HEK293 (cell line): Measurements from ENCODE around the gene ROBO4.
A peak's percentile ranks its signal among the peaks of the same experiment; 100 is the strongest.

ENCODE experiments used
- CTCF ChIA-PET: fragments of 350-600 bp; formaldehyde crosslinking; extraction: SDS; loops from one replicate; lab custom pipeline; 2021; ENCODE audit warnings: antibody characterized with exemption; lab: Yijun Ruan, JAX
- POLR2A ChIA-PET: fragments of 300-600 bp; formaldehyde crosslinking; extraction: SDS; loops from one replicate; lab custom pipeline; 2020; ENCODE audit warnings: antibody characterized with exemption, inconsistent platforms; lab: Yijun Ruan, JAX
- H3K27ac ChIP-seq: fragments of 200-500 bp; sonication (Bioruptor generic); 2 replicates; pipeline ENCODE4 v1.5.1; 2014; ENCODE audit warnings: low read depth, low read length, control low read depth, inconsistent platforms; ENCODE audit errors: extremely low read depth
- H3K36me3 ChIP-seq, 2 experiments: fragments of 200-500 bp in 1 of 2; sonication (Bioruptor generic) in 1 of 2; 1 replicate in 1 of 2; 2 replicates in 1 of 2; pipeline ENCODE4 v1.5.1; 2014 to 2017; ENCODE audit warnings: inconsistent platforms in 2 of 2, low read length in 2 of 2; ENCODE audit not compliant: control insufficient read depth in 2 of 2, insufficient read depth in 1 of 2
- H3K4me1 ChIP-seq: fragments of 200-500 bp; sonication (Bioruptor generic); 2 replicates; pipeline ENCODE4 v1.5.1; 2014; ENCODE audit warnings: mild to moderate bottlenecking, low read length, inconsistent platforms; ENCODE audit not compliant: control insufficient read depth, insufficient read depth
- H3K4me3 ChIP-seq: 2 replicates; pipeline ENCODE4 v1.5.1; 2011; ENCODE audit warnings: low read depth, mild to moderate bottlenecking, control low read depth, low read length, moderate library complexity
- H3K9me3 ChIP-seq: fragments of 200-500 bp; sonication (Bioruptor generic); 2 replicates; pipeline ENCODE4 v1.5.1; 2014; ENCODE audit warnings: low read depth, low read length, inconsistent platforms; ENCODE audit not compliant: control insufficient read depth, insufficient read depth
- GFI1B ChIP-seq: fragments of 450-650 bp; formaldehyde crosslinking; IDR thresholded peaks from 2 replicates; pipeline ENCODE4 v1.5.1; 2016; ENCODE audit warnings: missing biosample characterization, missing genetic modification characterization
- REPIN1 ChIP-seq: fragments of 450-650 bp; formaldehyde crosslinking; IDR thresholded peaks from 2 replicates; pipeline ENCODE4 v1.5.1; 2017; ENCODE audit warnings: missing biosample characterization, missing genetic modification characterization, low read depth
- SCRT2 ChIP-seq: fragments of 450-650 bp; formaldehyde crosslinking; IDR thresholded peaks from 2 replicates; pipeline ENCODE4 v1.5.1; 2016; ENCODE audit warnings: missing biosample characterization, missing genetic modification characterization
- SP7 ChIP-seq: fragments of 450-650 bp; formaldehyde crosslinking; IDR thresholded peaks from 2 replicates; pipeline ENCODE4 v1.5.1; 2016; ENCODE audit warnings: missing biosample characterization, missing genetic modification characterization
- YY2 ChIP-seq: fragments of 450-650 bp; formaldehyde crosslinking; IDR thresholded peaks from 2 replicates; pipeline ENCODE4 v1.5.1; 2016; ENCODE audit warnings: missing biosample characterization, missing genetic modification characterization
- ZBTB20 ChIP-seq: fragments of 450-650 bp; formaldehyde crosslinking; IDR thresholded peaks from 2 replicates; pipeline ENCODE4 v1.5.1; 2016; ENCODE audit warnings: missing biosample characterization, missing genetic modification characterization
- ZFP37 ChIP-seq: fragments of 450-650 bp; formaldehyde crosslinking; IDR thresholded peaks from 2 replicates; pipeline ENCODE4 v1.5.1; 2016; ENCODE audit warnings: missing biosample characterization, missing genetic modification characterization
- ZNF174 ChIP-seq: fragments of 450-650 bp; formaldehyde crosslinking; IDR thresholded peaks from 2 replicates; pipeline ENCODE4 v1.5.0; 2017; ENCODE audit warnings: missing biosample characterization, mild to moderate bottlenecking, missing genetic modification characterization
- ZNF18 ChIP-seq: fragments of 450-650 bp; formaldehyde crosslinking; IDR thresholded peaks from 2 replicates; pipeline ENCODE4 v1.5.1; 2016; ENCODE audit warnings: missing biosample characterization, missing genetic modification characterization
- ZNF223 ChIP-seq: fragments of 450-650 bp; formaldehyde crosslinking; IDR thresholded peaks from 2 replicates; pipeline ENCODE4 v1.5.1; 2016; ENCODE audit warnings: missing biosample characterization, missing genetic modification characterization
- ZNF248 ChIP-seq: fragments of 450-650 bp; formaldehyde crosslinking; IDR thresholded peaks from 2 replicates; pipeline ENCODE4 v1.5.1; 2017; ENCODE audit warnings: missing biosample characterization, missing genetic modification characterization
- ZNF266 ChIP-seq: fragments of 450-650 bp; formaldehyde crosslinking; IDR thresholded peaks from 2 replicates; pipeline ENCODE4 v1.5.1; 2016; ENCODE audit warnings: missing biosample characterization, missing genetic modification characterization, low read depth
- ZNF394 ChIP-seq: fragments of 450-650 bp; formaldehyde crosslinking; IDR thresholded peaks from 2 replicates; pipeline ENCODE4 v1.5.1; 2016; ENCODE audit warnings: missing biosample characterization, missing genetic modification characterization, mild to moderate bottlenecking, moderate library complexity, borderline replicate concordance
- ZNF560 ChIP-seq: fragments of 450-650 bp; formaldehyde crosslinking; IDR thresholded peaks from 2 replicates; pipeline ENCODE4 v1.5.1; 2017; ENCODE audit warnings: missing biosample characterization, missing genetic modification characterization, borderline replicate concordance
- ZNF645 ChIP-seq: fragments of 450-650 bp; formaldehyde crosslinking; IDR thresholded peaks from 2 replicates; pipeline ENCODE4; 2016; ENCODE audit warnings: missing biosample characterization, missing genetic modification characterization
- ZNF843 ChIP-seq: fragments of 450-650 bp; formaldehyde crosslinking; IDR thresholded peaks from 2 replicates; pipeline ENCODE4 v1.5.1; 2016; ENCODE audit warnings: missing biosample characterization, missing genetic modification characterization
- TF ChIP-seq, protein P1 (sequence below): fragments of 450-650 bp; formaldehyde crosslinking; IDR thresholded peaks from 2 replicates; pipeline ENCODE4 v1.5.1; 2017; ENCODE audit warnings: missing biosample characterization, missing genetic modification characterization
- TF ChIP-seq, protein P2 (sequence below): fragments of 450-650 bp; formaldehyde crosslinking; IDR thresholded peaks from 2 replicates; pipeline ENCODE4 v1.5.1; 2017; ENCODE audit warnings: missing biosample characterization, missing genetic modification characterization
- TF ChIP-seq, protein P3 (sequence below): fragments of 450-650 bp; formaldehyde crosslinking; IDR thresholded peaks from 2 replicates; pipeline ENCODE4 v1.5.1; 2016; ENCODE audit warnings: missing biosample characterization, missing genetic modification characterization, borderline replicate concordance

The ROBO4 gene

DNA sequence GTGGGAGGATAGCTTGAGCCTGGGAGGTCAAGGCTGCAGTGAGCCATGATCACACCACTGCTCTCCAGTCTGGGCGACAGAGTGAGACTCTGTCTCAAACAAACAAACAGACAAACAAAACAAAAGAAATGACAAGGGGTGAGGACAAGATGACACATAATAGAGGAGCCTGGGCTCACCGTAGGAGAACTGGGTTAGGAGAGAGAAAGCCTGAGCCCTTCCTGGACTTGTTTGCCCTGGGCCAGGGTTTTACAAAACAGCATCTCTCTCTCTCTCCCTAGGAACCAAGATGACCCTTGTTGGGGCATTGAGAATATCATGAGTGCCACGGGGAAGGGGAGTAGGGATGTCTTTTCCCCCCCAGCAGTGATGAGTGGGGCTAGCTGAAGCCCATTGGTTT lies 16.7 kb downstream of the ROBO4 start:
- no peak overlapping the region for H3K27ac ChIP-seq
- no peaks in the 10 kb centered on the region for H3K9me3 ChIP-seq
- no peaks in the 10 kb centered on the region for H3K36me3 ChIP-seq
- H3K4me1 ChIP-seq: no peaks in the 10 kb centered on the region
- CTCF ChIA-PET: interaction anchor here (0.6 kb wide), 1 partner anchor 1347 kb away, joined by 5 read pairs; no protein-coding TSS in a partner anchor
- H3K4me3 ChIP-seq: no peak overlapping the region
- POLR2A ChIA-PET: no interaction called here
- TF ChIP-seq ZNF174 (tag by site-specific recombination) (no peak), ZNF18 (tag by site-specific recombination) (no peak), GFI1B (tag by site-specific recombination) (no peak), ZNF645 (tag by site-specific recombination) (no peak), ZNF394 (tag by site-specific recombination) (no peak), YY2 (tag by site-specific recombination) (no peak), ZFP37 (no peak), ZNF560 (tag by site-specific recombination) (no peak)
- TF ChIP-seq, all 188 proteins: peak for 0

- Histone ChIP-seq H3K36me3 (no peaks in the 10 kb centered on the region), H3K27ac (no peak overlapping the region), H3K4me3 (no peak overlapping the region), H3K9me3 (no peaks in the 10 kb centered on the region), H3K4me1 (no peaks in the 10 kb centered on the region)
- no peak for TF ChIP-seq ZNF266 (tag by site-specific recombination)
- TF ChIP-seq ZNF843 (tag by site-specific recombination): no peak
- TF ChIP-seq, protein P1, sequence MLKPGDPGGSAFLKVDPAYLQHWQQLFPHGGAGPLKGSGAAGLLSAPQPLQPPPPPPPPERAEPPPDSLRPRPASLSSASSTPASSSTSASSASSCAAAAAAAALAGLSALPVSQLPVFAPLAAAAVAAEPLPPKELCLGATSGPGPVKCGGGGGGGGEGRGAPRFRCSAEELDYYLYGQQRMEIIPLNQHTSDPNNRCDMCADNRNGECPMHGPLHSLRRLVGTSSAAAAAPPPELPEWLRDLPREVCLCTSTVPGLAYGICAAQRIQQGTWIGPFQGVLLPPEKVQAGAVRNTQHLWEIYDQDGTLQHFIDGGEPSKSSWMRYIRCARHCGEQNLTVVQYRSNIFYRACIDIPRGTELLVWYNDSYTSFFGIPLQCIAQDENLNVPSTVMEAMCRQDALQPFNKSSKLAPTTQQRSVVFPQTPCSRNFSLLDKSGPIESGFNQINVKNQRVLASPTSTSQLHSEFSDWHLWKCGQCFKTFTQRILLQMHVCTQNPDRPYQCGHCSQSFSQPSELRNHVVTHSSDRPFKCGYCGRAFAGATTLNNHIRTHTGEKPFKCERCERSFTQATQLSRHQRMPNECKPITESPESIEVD (tag by site-specific recombination): no peak
- TF ChIP-seq, protein P2, sequence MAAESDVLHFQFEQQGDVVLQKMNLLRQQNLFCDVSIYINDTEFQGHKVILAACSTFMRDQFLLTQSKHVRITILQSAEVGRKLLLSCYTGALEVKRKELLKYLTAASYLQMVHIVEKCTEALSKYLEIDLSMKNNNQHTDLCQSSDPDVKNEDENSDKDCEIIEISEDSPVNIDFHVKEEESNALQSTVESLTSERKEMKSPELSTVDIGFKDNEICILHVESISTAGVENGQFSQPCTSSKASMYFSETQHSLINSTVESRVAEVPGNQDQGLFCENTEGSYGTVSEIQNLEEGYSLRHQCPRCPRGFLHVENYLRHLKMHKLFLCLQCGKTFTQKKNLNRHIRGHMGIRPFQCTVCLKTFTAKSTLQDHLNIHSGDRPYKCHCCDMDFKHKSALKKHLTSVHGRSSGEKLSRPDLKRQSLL (tag by site-specific recombination): peak; percentile 80; the same call in 1 of the 2 replicates
- ChIA-PET CTCF (interaction anchor here (0.6 kb wide), 2 partner anchors 14 to 1347 kb away, joined by 4 to 5 read pairs; no protein-coding TSS in a partner anchor), POLR2A (no interaction called here)
Observed at GRCh38 chr11:124880290-124880611, 17.4 kb downstream of the ROBO4 start.

- Histone ChIP-seq H3K4me3 (no peak overlapping the region), H3K4me1 (no peaks in the 10 kb centered on the region), H3K36me3 (no peaks in the 10 kb centered on the region), H3K27ac (no peak overlapping the region), H3K9me3 (no peaks in the 10 kb centered on the region)
- ChIA-PET CTCF (interaction anchor here (0.5 to 0.9 kb wide), 3 partner anchors 14 to 211 kb away, joined by 3 to 4 read pairs (median 4); partner anchors contain the start of gene ROBO3), POLR2A (no interaction called here)
- TF ChIP-seq ZNF174 (tag by site-specific recombination) (no peak), ZBTB20 (tag by site-specific recombination) (no peak), REPIN1 (no peak), SCRT2 (tag by site-specific recombination) (no peak), ZNF248 (tag by site-specific recombination) (no peak), SP7 (tag by site-specific recombination) (no peak), ZNF223 (tag by site-specific recombination) (no peak)
- TF ChIP-seq, protein P3, sequence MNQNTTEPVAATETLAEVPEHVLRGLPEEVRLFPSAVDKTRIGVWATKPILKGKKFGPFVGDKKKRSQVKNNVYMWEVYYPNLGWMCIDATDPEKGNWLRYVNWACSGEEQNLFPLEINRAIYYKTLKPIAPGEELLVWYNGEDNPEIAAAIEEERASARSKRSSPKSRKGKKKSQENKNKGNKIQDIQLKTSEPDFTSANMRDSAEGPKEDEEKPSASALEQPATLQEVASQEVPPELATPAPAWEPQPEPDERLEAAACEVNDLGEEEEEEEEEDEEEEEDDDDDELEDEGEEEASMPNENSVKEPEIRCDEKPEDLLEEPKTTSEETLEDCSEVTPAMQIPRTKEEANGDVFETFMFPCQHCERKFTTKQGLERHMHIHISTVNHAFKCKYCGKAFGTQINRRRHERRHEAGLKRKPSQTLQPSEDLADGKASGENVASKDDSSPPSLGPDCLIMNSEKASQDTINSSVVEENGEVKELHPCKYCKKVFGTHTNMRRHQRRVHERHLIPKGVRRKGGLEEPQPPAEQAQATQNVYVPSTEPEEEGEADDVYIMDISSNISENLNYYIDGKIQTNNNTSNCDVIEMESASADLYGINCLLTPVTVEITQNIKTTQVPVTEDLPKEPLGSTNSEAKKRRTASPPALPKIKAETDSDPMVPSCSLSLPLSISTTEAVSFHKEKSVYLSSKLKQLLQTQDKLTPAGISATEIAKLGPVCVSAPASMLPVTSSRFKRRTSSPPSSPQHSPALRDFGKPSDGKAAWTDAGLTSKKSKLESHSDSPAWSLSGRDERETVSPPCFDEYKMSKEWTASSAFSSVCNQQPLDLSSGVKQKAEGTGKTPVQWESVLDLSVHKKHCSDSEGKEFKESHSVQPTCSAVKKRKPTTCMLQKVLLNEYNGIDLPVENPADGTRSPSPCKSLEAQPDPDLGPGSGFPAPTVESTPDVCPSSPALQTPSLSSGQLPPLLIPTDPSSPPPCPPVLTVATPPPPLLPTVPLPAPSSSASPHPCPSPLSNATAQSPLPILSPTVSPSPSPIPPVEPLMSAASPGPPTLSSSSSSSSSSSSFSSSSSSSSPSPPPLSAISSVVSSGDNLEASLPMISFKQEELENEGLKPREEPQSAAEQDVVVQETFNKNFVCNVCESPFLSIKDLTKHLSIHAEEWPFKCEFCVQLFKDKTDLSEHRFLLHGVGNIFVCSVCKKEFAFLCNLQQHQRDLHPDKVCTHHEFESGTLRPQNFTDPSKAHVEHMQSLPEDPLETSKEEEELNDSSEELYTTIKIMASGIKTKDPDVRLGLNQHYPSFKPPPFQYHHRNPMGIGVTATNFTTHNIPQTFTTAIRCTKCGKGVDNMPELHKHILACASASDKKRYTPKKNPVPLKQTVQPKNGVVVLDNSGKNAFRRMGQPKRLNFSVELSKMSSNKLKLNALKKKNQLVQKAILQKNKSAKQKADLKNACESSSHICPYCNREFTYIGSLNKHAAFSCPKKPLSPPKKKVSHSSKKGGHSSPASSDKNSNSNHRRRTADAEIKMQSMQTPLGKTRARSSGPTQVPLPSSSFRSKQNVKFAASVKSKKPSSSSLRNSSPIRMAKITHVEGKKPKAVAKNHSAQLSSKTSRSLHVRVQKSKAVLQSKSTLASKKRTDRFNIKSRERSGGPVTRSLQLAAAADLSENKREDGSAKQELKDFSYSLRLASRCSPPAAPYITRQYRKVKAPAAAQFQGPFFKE (tag by site-specific recombination): no peak
Observed at GRCh38 chr11:124879493-124880289, 18.0 kb downstream of the ROBO4 start.
